Cardiac fibroblast (primary cell): Measurements from ENCODE around the gene DNAH3.
A peak's percentile ranks its signal among the peaks of the same experiment; 100 is the strongest.

Source experiments
- DNase-seq, 2 donors: peaks; one replicate each; pipeline versions ENCODE4 v3.0.0 to v3.0.0-alpha.2; 2010; ENCODE audit warnings: low read depth in 2 of 2
- H3K4me3 ChIP-seq, 2 donors: replicated peaks in 1 of 2; 1 replicate in 1 of 2; 2 replicates in 1 of 2; pipeline ENCODE4 v1.5.1; 2011; ENCODE audit warnings: low read depth in 2 of 2, low read length in 2 of 2, mild to moderate bottlenecking in 2 of 2, moderate library complexity in 1 of 2
- CTCF ChIP-seq: IDR thresholded peaks from one replicate; pipeline ENCODE4 v1.5.1; 2011; ENCODE audit warnings: low read depth, mild to moderate bottlenecking, low read length, inconsistent platforms

Gene DNAH3

GRCh38 chr16:20894388-20894787, 256.3 kb downstream of the DNAH3 start:
- H3K4me3 ChIP-seq, result no peak overlapping the region
- no peak for DNase-seq
- no peak for TF ChIP-seq CTCF

GRCh38 chr16:20889625-20890275, 260.9 kb downstream of the DNAH3 start:
- no peak for TF ChIP-seq CTCF
- H3K4me3 ChIP-seq, result no peak overlapping the region
- DNase-seq, result no peak

- TF ChIP-seq CTCF, result no peak
- no peak for DNase-seq
- no peak overlapping the region for H3K4me3 ChIP-seq
Measured at GRCh38 chr16:20887207-20887606, 263.4 kb downstream of the DNAH3 start.

- H3K4me3 ChIP-seq, result no peak overlapping the region
- no peak for DNase-seq
- TF ChIP-seq CTCF, result no peak
Measured at GRCh38 chr16:20886320-20886719, 264.3 kb downstream of the DNAH3 start.

- no peak overlapping the region for H3K4me3 ChIP-seq
- no peak for TF ChIP-seq CTCF
- DNase-seq, result peak; percentile 74 to 77
Measured at GRCh38 chr16:20884240-20884556, 266.4 kb downstream of the DNAH3 start.

- peak in 1 of 2 donors; percentile 79 for DNase-seq
- no peak overlapping the region for H3K4me3 ChIP-seq
- no peak for TF ChIP-seq CTCF
Measured at GRCh38 chr16:20883554-20884239, 266.9 kb downstream of the DNAH3 start.
